GM12872 (cell line): ENCODE data around the gene VSTM2B.

Experiments used
- CTCF ChIP-seq: IDR thresholded peaks from 3 replicates; pipeline ENCODE4 v1.5.1; 2011; ENCODE audit warnings: low read depth, mild to moderate bottlenecking, low read length, moderate library complexity; ENCODE audit not compliant: insufficient read depth

VSTM2B gene

GRCh38 chr19:29587059-29587458 is 61.3 kb downstream of the VSTM2B start:
- TF ChIP-seq CTCF, result no peak

GRCh38 chr19:29587518-29587986 is 61.8 kb downstream of the VSTM2B start:
- TF ChIP-seq CTCF, result no peak

- TF ChIP-seq CTCF, result no peak
Measured at GRCh38 chr19:29588095-29588494, 62.3 kb downstream of the VSTM2B start.

GRCh38 chr19:29590278-29590677 is 64.5 kb downstream of the VSTM2B start:
- TF ChIP-seq CTCF, result no peak

- TF ChIP-seq CTCF, result no peak
Measured at GRCh38 chr19:29591670-29592069, 65.9 kb downstream of the VSTM2B start.

- no peak for TF ChIP-seq CTCF
Measured at GRCh38 chr19:29593869-29594268, 68.1 kb downstream of the VSTM2B start.

GRCh38 chr19:29596080-29596727 is 70.4 kb downstream of the VSTM2B start:
- no peak for TF ChIP-seq CTCF
